ENCODE measurements around the gene CDH22. TPM values are rescaled to one million over a fixed set of nuclear protein-coding genes. Genes with fewer than 3 reads are reported as not detected.

CDH22 gene
- total RNA-seq, 1 donor from 2014 or later = 0.13 TPM

GRCh38 chr20:46315311-46315710 lies 7.0 kb upstream of the CDH22 start:
- H3K4me3 ChIP-seq = no peak overlapping the region
- Mint-ChIP-seq H3K27me3 (ENCODE audit: insufficient read depth, low read depth) (peaks cover 46% of the 10 kb centered on the region), H3K27ac (no peak overlapping the region), H3K36me3 (no peaks in the 10 kb centered on the region), H3K4me1 (peaks cover 30% of the 10 kb centered on the region), H3K9me3 (no peaks in the 10 kb centered on the region), H3K4me3 (no peak overlapping the region)
- no peaks in the 10 kb centered on the region for H3K9me3 ChIP-seq (ENCODE audit: low read depth)
- no peak overlapping the region for H3K4me2 ChIP-seq
- peaks cover 12% of the 10 kb centered on the region for H4K20me1 ChIP-seq (ENCODE audit: low read depth)
- no peak overlapping the region for H2AFZ ChIP-seq (replicated peaks)
- no peaks in the 10 kb centered on the region for H3K36me3 ChIP-seq
- H3K79me2 ChIP-seq (ENCODE audit: low read depth) = no peaks in the 10 kb centered on the region
- DNase-seq (ENCODE audit: low spot score) = no peak
- H3K27ac ChIP-seq = no peak overlapping the region
- peaks cover 22% of the 10 kb centered on the region for H3F3A ChIP-seq (ENCODE audit: low read depth)
- TF ChIP-seq EZH2phosphoT487 (IDR thresholded peaks at IDR 0.05) (no peak), EZH2 (IDR thresholded peaks at IDR 0.05) (no peak), CTCF (IDR thresholded peaks at IDR 0.05) (no peak)
- H3K4me1 ChIP-seq = no peaks in the 10 kb centered on the region
- H3K9ac ChIP-seq = no peak overlapping the region
- peaks cover 56% of the 10 kb centered on the region for H3K27me3 ChIP-seq

GRCh38 chr20:46312945-46313861 lies 4.9 kb upstream of the CDH22 start:
- Histone ChIP-seq H3K4me2 (peak overlapping the region; percentile 72), H3K4me1 (peaks cover 5% of the 10 kb centered on the region), H3F3A (ENCODE audit: low read depth) (peaks cover 22% of the 10 kb centered on the region), H3K36me3 (no peaks in the 10 kb centered on the region), H3K4me3 (peak overlapping the region; percentile 50), H3K27ac (no peak overlapping the region), H2AFZ (replicated peaks) (peak overlapping the region; percentile 75), H3K9me3 (ENCODE audit: low read depth) (no peaks in the 10 kb centered on the region), H3K9ac (no peak overlapping the region), H4K20me1 (ENCODE audit: low read depth) (peaks cover 15% of the 10 kb centered on the region), H3K79me2 (ENCODE audit: low read depth) (no peaks in the 10 kb centered on the region), H3K27me3 (peaks cover 77% of the 10 kb centered on the region)
- Mint-ChIP-seq H3K9me3 (no peaks in the 10 kb centered on the region), H3K36me3 (no peaks in the 10 kb centered on the region), H3K27ac (no peak overlapping the region), H3K4me3 (peak overlapping the region; percentile 76), H3K27me3 (ENCODE audit: insufficient read depth, low read depth) (peaks cover 63% of the 10 kb centered on the region), H3K4me1 (peaks cover 20% of the 10 kb centered on the region)
- DNase-seq (ENCODE audit: low spot score) = no peak
- TF ChIP-seq EZH2phosphoT487 (IDR thresholded peaks at IDR 0.05) = no peak
- TF ChIP-seq CTCF (IDR thresholded peaks at IDR 0.05) = no peak
- TF ChIP-seq EZH2 (IDR thresholded peaks at IDR 0.05) = no peak

DNA sequence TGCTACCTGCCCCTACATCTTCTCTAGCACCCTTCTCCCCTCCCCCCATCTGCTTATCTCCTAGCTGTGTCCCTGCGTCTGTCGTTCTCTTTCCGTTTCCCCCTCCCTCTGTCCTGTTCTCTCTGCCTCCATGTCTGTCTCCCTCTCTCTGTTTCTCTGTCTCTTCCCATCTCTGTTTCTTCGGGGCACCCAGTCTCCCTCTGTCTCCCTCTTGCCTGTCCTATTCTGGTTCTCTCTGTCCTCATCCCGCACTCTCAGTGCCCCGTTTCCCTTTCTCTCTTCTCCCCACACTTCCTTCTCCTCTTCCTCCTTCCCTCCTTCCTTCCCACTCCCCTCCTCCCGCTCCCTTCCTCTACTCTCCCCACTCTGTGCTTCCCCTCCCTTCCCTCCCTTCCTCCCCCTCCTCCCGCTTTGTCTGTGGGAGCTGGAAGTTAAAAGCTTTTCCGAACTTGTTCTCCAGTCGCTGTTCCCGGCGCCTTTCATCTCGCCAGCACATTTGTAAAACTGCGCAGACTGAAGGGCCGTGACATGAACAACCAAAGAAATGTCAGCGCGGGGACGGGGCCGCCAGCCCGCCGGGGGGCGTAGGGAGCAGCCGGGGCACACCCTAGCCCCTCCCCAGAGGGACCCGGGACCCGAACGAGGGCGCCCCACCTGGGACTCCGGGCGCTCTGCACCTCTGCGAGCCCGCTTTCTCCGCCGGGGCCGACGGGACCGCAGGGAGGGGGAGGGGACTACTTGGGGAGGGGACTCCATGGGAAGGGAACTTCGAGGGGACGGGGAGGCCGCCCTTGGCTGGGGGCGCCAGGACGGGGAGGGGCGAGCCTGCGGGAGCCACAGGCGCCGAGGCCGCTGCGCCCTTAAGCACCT lies 4.0 kb upstream of the CDH22 start:
- peak; percentile 88 for DNase-seq (ENCODE audit: low spot score)
- peaks cover 19% of the 10 kb centered on the region for H3K4me1 Mint-ChIP-seq
- no peaks in the 10 kb centered on the region for H3K79me2 ChIP-seq (ENCODE audit: low read depth)
- H3F3A ChIP-seq (ENCODE audit: low read depth) = peaks cover 26% of the 10 kb centered on the region
- H4K20me1 ChIP-seq (ENCODE audit: low read depth) = peaks cover 15% of the 10 kb centered on the region
- peak overlapping the region; percentile 75 for H2AFZ ChIP-seq (replicated peaks)
- H3K9me3 ChIP-seq (ENCODE audit: low read depth) = no peaks in the 10 kb centered on the region
- no peak overlapping the region for H3K27ac ChIP-seq
- no peaks in the 10 kb centered on the region for H3K36me3 ChIP-seq
- H3K9me3 Mint-ChIP-seq = no peaks in the 10 kb centered on the region
- no peak overlapping the region for H3K9ac ChIP-seq
- peaks cover 5% of the 10 kb centered on the region for H3K4me1 ChIP-seq
- no peak overlapping the region for H3K27ac Mint-ChIP-seq
- TF ChIP-seq EZH2 (IDR thresholded peaks at IDR 0.05) = peak; percentile 83
- TF ChIP-seq EZH2phosphoT487 (IDR thresholded peaks at IDR 0.05) = peak; percentile 61
- TF ChIP-seq CTCF (IDR thresholded peaks at IDR 0.05) = peak; percentile 62
- H3K4me2 ChIP-seq = peak overlapping the region; percentile 72
- peaks cover 61% of the 10 kb centered on the region for H3K27me3 Mint-ChIP-seq (ENCODE audit: insufficient read depth, low read depth)
- H3K27me3 ChIP-seq = peaks cover 86% of the 10 kb centered on the region
- H3K4me3 ChIP-seq = peak overlapping the region; percentile 50
- H3K4me3 Mint-ChIP-seq = peak overlapping the region; percentile 80
- no peaks in the 10 kb centered on the region for H3K36me3 Mint-ChIP-seq
